GM21423 (cell line): ENCODE results near the gene BEGAIN.

Experiments used
- ATAC-seq: cut with Tn5 transposase; IDR thresholded peaks from one replicate; pipeline ENCODE4 v1.9.1; 2021; ENCODE audit warnings: mild to moderate bottlenecking, moderate library complexity; ENCODE audit not compliant: unreplicated experiment

The BEGAIN gene

DNA sequence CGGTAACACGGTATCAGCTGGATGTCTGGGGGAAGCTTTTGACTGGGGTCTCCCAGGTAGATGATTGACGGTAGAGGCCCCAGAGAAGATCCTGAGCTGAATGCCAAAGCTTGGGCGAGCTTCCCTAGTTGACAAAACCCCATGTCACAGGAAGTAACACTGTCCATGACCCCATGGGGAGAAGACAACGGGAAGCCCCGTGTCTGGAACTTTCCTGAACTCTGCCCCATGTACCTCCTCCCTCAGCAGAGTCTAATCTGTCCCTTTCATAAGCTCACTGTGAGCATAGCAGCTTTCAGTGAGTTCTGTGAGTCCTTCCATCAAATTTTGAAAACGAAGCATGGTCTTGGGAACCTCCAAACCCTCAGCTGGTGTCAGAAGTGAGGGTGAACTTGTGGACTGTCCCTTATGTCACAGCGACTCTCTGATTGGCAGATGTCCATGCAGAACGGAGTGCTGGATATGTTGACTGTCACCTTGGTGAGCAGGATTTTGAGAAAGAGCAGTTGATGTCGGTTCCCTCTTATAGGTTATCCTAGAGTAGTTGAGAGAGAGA is 29.7 kb upstream of the BEGAIN start:
- ATAC-seq: no peak

DNA sequence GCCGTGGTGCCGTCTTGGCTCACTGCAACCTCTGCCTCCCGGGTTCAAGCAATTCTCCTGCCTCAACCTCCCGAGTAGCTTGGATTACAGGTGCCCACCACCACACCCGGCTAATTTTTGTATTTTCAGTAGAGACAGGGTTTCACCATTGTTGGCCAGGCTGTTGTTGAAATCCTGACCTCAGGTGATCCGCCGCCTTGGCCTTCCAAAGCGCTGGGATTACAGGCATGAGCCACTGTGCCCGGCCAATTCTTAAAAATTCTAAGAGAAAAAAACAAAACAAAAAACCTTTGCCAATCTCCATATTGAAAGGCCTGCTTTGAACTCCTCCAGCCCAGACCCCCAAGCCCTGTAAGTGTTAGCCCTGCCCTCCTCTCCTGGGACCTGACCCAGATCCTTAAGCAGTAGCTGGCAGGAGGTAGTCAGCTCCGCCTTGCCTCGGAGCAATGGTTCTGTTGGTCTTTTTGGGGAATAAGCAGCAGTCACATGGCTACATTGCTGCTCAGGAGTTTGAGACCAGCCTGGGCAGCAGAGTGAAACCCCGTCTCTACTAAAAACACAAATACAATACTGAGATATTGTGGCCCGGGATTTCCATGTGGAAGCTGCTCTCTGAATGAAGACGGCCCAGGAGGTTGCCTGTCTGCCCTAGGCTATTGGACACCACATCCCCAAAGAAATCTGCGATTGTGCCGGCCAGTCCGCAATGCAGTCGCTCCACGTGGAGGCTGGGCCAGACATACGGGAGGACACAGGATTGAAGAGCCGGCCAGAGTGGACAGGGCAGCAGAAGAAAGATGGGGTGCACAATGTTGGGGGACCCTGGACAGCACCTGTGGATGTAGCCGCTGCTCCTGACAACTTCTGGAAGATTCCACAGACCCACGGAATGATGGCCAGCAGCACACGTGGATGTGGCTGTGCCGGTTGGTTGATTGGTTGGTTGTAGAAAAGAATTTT is 28.8 kb upstream of the BEGAIN start:
- ATAC-seq: no peak

DNA sequence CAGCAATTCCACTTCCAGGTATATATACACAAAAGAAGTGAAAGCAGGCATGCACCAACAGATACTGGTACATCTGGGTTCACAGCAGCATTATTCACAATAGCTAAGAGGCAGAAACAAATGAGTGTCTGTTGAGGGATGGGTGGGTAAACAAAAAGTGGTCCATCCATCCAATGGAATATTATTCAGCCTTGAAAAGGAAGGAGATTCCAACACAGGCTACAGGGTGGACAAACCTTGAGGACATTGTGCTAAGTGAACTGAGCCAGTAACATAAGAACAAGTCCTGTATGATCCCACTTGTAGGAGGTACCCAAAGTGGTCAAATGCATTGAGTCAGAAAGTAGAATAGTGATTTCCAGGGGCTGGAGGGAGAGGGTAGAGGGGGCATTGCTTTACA is 27.6 kb upstream of the BEGAIN start:
- ATAC-seq: no peak

DNA sequence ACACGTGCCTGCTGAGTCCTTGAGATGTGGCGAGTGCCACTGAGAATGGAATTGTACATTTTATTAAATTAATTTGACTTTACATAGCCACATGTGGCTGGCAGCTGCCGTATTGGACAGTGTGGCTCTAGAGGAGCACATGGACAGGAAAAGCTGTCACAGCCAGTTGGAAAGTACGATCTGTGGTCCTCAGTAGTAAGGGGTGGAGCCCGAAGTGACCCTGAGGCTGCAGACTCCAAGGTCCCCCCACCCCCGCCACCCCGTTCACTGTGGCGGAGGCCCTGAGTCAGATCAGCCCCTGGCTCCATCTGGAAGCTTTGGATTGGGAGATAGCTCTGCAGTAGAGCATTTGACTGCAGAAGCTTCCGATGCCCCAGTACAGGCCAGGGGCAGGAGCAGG is 25.8 kb upstream of the BEGAIN start:
- ATAC-seq: no peak

DNA sequence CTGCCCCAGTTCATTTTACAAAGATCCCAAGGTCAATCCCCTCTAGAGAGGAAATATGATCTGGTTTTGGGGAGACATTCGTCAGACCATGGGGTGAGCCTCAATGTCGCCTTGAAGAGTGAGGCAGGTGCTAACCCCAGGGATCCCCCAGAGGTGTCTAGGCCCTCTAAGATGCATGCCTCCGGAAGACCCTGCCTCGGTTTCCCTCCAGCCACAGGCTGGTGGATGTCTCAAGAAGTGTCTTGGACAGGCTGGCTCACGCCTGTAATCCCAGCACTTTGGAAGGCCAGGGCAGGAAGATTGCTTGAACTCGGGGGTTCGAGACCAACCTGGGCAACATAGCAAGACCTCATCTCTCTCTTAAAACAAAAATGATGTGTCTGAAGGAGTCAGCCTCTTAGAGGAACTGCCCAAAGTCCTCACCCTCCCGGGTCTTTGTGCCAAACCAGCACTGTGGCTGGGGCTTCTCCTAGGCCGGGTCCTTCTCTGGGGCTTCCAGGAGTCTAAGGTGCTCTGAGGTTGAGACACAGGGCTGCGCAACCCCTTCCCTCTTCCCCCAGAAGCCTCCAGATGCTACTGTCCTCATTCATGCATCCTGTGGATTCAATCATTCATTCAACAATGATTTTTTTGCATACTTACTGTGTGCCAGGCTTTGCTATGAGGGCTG is 24.7 kb upstream of the BEGAIN start:
- ATAC-seq: no peak

DNA sequence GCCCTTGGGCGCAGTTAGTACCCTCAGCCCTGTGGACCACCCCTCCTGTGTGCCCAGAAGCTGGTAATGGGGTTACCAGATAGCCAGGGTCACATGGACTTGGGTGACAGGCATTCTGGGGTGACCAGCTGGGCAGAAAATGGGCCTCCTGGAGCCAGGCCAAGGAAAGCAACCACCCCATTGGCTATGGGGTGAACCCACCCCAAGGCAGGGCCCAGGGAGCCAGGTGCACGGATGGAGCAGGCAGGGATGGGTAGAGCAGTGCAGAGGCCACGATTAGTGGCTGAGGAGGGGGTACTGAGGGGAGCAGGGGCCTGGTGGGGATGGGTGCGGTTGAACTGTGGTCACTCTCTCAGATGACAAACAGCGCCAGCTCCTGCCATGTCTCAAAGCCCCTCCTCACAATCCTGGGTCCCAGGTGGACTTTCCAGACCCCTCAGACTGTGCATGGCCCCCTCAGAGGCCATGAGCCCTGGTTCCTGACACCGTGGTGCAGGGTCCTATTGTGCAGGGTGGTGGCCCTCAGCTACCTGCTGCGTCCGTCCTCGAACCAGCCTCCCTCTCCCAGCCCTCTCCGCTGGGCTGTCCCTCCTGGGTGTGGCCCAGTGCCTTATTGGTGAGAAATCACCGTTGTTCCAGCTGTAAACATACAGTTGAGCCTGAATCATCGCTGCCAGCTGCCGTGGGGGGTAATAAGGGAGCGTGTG is 23.4 kb upstream of the BEGAIN start:
- no peak for ATAC-seq

DNA sequence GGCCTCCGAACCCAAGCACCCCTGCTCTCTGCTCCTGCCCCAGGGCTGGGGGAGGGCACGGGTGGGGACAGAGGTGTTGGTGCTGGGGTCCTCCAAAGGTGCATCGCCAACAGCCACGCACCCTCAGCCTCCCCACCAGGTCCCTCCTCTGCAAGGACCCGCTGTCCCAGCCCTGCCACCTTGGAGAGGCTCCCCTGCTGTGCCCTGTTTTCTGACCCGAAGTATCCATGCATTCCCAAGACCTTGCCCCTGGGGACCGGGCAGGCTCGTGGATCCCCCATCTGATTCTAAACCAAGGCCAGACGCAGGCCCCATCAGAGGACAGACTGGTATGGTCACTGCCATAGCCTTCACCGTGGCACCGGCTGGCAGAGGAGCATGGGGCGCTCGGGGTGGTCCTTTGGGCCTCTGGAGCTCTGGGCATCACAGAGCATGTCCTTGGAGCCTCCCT is 22.7 kb upstream of the BEGAIN start:
- no peak for ATAC-seq

DNA sequence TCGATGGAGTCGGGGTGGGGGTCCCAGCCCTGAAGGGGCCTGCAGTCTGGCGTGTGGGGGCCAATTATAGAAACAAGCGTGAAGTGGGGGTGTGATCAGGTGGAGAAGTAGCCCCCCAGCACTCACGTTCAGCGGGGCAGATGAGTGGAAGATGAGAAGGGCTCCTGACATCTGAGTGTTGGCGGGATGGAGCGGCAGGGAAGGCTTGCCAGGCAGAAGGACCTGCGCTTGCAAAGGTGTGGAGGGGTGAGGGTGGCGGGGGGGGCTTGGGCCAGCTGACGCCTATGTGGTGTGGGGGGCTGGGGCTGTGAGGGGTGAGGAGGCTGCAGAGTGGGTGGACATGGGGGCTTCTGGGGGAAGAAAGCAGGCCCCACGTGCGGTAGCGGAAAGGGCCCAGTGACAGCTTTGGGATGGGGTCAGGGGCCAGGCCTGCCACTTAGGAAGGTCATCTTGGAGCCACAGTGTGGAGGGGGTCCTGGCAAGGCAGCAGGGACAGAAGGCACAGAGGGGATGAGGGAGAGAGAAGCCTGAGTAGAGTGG is 22.2 kb upstream of the BEGAIN start:
- no peak for ATAC-seq

DNA sequence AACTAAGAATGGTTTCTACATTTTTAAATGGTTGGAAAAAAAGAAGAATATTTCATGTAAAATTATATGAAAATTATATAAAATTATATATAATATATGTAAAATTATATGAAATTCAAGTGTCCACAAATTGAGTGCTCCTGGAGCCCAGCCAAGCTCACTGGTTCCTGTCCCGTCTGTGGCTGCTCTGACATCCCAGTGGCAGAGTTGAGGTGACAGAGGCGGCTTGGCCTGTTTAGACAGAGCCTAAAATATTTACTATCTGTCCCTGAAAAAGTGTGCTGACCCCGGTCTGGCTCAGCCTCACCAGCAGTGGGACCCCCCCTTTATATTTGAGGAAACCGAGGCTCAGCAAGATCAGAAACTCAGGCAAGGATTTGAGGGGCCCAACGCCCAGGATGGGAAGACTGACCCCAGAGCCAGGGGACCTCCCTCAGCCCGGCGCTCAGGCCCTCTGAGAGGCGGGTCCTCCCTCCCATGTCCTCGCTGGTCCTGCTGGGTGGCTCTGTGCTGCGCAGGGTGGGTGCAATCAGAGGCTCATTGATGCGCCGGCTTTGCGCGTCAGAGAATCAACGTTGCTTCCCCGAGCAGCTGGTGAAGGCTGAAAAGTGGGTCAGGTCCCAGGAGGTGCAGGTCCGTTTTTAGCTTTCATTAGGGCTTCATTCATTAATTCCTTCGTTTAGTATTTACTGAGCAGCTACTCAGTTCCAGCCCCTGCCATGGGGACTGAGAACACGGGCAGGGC is 21.5 kb upstream of the BEGAIN start:
- no peak for ATAC-seq

DNA sequence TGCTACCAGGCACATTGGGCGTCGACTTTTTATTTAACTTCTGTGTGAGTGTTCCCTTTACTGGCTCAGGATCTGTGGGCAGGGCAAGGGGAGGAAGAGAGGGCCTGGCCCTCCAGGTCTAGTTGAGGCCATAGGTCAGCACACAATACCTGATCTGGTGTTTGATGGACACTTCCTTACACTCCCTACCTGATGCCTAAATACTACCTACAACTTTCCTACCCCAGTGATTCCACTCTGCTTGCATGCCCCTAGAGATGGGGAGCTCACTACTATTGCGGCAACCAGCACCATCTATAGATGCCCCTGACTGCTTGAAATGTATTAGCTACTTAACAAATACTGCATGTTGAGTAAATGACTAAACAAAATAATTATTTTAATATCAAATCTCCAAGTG is 20.8 kb upstream of the BEGAIN start:
- no peak for ATAC-seq

DNA sequence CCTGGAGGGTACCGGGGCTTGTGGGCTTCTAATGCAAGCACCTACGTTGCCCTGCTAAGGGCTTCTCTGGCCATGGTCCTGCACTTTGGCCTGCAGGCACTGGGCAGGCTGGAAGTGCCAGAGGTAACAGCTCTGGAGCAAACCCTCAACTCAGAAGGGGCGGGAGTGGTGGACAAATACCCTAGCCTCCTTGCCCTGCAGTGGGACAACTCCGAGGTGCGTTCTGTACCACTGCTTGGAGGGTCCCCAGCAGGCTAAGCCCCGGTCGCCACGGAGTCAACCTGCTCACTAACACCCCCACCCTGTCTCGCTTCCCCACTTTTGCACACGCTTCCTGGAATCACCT is 20.4 kb upstream of the BEGAIN start:
- ATAC-seq: no peak

DNA sequence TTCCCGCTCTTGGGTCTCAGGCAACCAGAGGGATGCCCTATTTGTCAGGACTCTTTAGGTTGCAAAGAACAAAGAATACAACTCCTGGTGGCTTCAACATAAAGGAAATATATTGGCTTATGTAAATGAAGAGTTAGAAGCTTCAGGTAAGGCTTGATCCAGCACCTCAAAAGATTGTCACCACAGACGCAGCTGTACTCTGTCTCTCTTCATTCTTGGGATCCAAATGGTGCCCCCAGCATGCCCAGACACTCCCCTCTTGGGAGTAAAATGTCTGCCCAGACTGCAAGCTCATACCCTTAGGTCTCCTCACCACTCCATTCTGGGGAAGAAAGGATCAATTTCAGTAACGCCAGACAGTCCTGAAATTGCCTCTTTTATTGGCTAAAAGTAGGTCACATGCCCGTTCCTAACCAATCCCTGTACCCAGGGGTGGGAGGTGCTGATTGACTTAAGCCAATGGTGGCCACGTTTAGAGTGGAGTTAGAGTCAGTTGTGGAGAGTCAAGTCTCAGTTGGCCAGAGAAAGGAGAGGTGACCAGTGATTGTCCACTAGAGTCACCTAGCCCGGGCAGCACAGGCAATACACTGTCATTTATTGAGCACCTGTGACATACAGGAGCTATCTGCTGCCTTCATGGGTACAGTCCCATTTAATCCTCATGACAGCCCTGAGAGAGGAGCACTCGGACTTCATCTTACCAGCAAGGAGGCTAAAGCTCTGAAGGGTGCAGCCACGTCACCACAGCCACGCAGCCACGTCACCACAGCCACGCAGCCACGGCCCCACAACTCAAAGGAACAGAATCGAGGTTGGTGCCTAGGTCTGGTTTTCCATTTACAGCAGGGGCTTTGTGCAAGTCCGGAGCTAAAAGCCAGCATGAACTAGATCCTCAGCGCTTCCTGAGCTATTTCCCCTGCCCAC is 19.7 kb upstream of the BEGAIN start:
- ATAC-seq: no peak

DNA sequence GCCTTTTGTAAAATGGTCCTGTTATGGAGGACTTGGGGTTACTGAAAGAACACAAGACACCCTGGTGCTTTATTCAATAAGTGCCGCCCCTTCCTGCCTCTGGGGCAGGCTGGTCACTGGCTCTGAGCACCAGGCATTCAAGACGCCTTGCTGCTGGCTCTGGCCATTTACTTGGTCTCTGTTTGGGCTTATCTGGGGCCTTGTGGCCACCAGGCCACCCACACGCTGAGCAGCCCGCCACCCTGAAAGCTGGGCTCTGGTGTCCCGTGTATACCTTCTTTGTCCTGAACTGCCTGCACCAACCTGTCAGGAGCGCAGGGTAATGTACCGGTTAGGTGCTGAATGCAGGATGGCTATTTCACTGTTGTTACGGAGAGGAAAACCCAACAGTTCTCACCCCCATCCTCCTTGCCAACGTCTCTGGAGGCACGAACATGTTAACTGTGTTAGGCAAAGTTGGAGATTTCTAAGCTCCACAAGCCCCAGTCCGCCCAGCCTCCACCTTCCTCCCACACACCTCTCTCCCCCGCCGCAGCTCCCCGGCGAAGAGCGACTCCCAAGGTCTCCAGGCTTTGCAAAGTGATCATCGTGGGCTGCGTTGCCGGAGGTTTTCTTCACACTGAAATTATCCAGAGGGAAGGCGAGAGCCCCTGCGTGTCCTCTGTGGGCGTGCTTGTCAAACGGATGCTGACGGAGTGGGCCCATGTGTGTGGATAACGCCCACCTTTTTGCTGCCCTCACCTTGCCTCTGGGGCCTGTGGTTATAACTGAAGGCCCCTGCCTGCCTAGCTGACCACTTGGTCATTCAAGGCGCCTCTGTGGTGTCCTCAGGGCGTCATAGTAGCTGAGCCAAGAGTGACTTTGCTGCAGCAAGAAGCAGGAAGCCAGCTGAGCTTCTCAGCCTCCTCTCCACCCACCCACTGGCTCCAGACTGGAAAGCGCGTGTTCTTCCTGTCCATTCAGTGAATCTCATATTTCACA is 18.8 kb upstream of the BEGAIN start:
- no peak for ATAC-seq

DNA sequence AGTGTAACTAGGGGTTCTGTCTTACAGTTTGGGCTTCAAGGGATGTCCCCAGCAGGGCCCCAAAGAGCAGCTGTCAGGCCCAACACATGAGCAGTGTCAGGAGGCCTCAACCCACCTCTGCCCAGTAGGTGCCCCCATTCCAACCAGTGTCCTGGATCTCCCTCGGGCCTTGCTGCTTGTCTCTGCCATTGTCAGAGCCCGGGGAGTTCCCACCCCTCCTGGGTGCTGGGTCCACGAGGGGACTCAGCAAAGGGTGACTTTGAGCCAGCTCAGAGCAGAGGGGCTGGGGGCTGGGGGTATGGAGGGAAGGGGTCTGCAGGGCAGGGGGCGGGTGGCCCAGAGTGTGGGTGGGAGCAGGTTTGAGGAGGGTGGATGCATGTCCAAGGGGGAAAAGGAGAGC is 18.0 kb upstream of the BEGAIN start:
- no peak for ATAC-seq

DNA sequence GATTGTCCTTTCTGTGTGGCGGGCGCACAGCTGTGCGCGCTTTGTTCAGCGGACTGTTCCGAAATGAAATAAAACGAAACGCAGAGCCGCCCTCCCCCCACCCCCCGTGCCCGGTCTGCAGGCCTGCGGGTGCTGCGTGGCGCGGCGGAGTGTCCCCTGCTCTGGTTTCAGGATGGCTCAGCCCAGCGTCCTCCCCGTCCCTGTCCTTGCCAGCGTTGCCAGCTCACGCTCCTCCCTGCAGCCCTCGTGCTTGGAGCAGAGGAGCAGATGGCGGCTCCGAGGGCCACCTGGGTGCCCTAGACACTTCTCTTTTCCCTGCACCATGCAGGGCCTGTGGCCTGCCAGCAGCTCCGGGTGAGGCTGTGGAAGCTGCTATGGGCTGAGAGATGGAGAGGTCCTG is 17.5 kb upstream of the BEGAIN start:
- no peak for ATAC-seq

DNA sequence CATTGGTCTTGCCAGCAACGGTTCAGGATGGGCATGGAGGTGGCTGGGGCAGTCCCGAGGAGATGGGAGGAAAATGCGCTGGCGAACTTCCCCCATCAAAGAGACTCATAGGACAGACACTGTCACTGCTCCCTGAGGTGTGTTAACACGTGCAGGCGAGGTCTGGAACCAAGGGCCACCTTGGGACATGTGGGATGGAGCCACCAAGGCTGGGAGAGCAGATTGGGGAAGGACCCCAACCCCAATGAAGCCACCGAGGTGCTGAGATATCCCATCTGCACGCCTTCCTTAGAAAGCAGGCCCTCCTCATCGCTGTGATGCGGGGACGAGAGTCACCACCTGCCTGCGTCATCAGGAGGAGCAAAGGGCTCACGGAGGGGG is 16.9 kb upstream of the BEGAIN start:
- no peak for ATAC-seq

DNA sequence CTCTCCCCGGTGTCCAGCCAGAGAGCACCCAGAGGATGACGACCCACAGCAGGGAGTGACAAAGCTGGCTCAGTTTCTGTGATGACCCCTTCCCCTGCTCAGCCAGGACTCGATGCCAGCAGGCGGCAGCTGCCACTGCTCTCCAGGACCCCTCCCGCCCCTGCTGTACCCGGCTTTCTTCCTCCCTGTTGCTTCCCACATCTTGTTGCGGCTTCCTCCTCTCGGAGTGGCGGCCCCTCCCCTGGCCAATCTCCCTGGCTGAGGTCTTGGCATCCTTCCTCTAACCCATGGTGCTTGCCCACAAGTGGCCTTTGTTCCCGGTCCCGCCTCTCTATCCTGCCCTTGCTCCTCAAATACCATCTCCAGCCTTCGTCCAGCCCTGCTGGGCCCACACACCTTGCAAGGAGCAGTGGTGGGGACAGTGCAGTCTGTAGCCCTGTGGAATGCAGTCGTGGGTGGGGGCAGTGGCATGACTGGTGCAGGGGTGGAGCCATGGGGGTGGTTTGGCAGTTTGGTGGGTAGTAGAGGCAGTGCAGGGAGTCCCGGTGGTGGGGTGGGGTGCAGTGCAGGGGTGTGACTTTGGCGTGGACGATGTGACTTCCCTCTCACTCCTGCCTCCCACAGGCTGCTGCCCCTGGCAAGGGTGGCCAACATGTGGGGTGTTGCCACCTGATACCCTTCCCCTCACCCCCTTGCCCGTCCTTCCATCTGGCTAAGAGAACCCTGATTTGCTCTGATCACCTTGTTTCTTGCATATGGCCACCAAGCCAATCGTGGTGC is 16.3 kb upstream of the BEGAIN start:
- no peak for ATAC-seq
